OCI-LY3 (cell line): ENCODE data around the gene GSG1L.

ENCODE experiments used
- H2AFZ ChIP-seq: fragments of 200-600, 300-600 bp; shearing (Covaris generic); 2 replicates; pipeline ENCODE4 v1.6.0; 2014; ENCODE audit warnings: antibody characterized with exemption, low read depth, low read length
- H3K27ac ChIP-seq: fragments of 200-600, 300-600 bp; sonication (generic); 2 replicates; pipeline ENCODE4 v1.5.1; 2014; ENCODE audit warnings: mild to moderate bottlenecking, low read length, moderate library complexity, mixed read lengths
- H3K27me3 ChIP-seq: fragments of 200-600, 300-600 bp; sonication (generic); 2 replicates; pipeline ENCODE4 v1.6.1; 2014; ENCODE audit warnings: low read depth, low read length, mixed read lengths
- H3K36me3 ChIP-seq: fragments of 200-600, 300-600 bp; sonication (generic); replicated peaks from 2 replicates; pipeline ENCODE3; 2014; ENCODE audit warnings: low read depth, low read length, mixed read lengths
- H3K4me1 ChIP-seq: fragments of 300-600, 200-600 bp; sonication (generic); 2 replicates; pipeline ENCODE4 v1.6.1; 2014; ENCODE audit warnings: low read length, mixed read lengths
- H3K4me2 ChIP-seq: fragments of 200-600, 300-600 bp; sonication (generic); 2 replicates; pipeline ENCODE4 v1.6.1; 2014; ENCODE audit warnings: low read length, mixed read lengths
- H3K4me3 ChIP-seq: fragments of 300-600, 200-600 bp; sonication (generic); 2 replicates; pipeline ENCODE4 v1.5.1; 2014; ENCODE audit warnings: antibody characterized with exemption, mild to moderate bottlenecking, low read length, moderate library complexity
- H3K79me2 ChIP-seq: fragments of 300-600, 200-600 bp; shearing (Covaris generic); 2 replicates; pipeline ENCODE4 v1.6.1; 2014; ENCODE audit warnings: mild to moderate bottlenecking, low read length, mixed read lengths
- H3K9ac ChIP-seq: fragments of 300-600, 200-600 bp; shearing (Covaris generic); 2 replicates; pipeline ENCODE4 v1.6.0; 2014; ENCODE audit warnings: mild to moderate bottlenecking, low read length, moderate library complexity
- H3K9me3 ChIP-seq: fragments of 200-600, 300-600 bp; shearing (Covaris generic); 2 replicates; pipeline ENCODE4 v1.6.1; 2014; ENCODE audit warnings: low read length, mixed read lengths; ENCODE audit not compliant: insufficient read depth
- H4K20me1 ChIP-seq: fragments of 200-600, 300-600 bp; sonication (generic); 2 replicates; pipeline ENCODE4 v1.6.1; 2016; ENCODE audit warnings: low read length, mixed read lengths; ENCODE audit not compliant: insufficient read depth
- CTCF ChIP-seq: fragments of 200-600, 300-600 bp; sonication (generic); IDR thresholded peaks from 2 replicates; pipeline ENCODE4 v1.5.1; 2014; ENCODE audit warnings: antibody characterized with exemption, low read length, low read depth
- EZH2phosphoT487 ChIP-seq: fragments of 200-600 bp; shearing (Covaris generic); IDR thresholded peaks from 2 replicates; pipeline ENCODE4 v1.6.1; 2018; ENCODE audit warnings: antibody characterized with exemption, mixed run types, low read depth

The GSG1L gene

GRCh38 chr16:28105954-28106353 is 42.4 kb upstream of the GSG1L start:
- no peak overlapping the region for H2AFZ ChIP-seq
- H3K4me3 ChIP-seq, result no peak overlapping the region
- TF ChIP-seq CTCF (no peak), EZH2phosphoT487 (no peak)
- no peaks in the 10 kb centered on the region for H3K27me3 ChIP-seq
- H3K4me2 ChIP-seq, result no peak overlapping the region
- H3K27ac ChIP-seq, result no peak overlapping the region
- H3K9me3 ChIP-seq, result no peaks in the 10 kb centered on the region
- H4K20me1 ChIP-seq, result peaks cover 10% of the 10 kb centered on the region; the same call in 1 of the 2 replicates
- H3K9ac ChIP-seq, result no peak overlapping the region
- peaks cover 23% of the 10 kb centered on the region for H3K79me2 ChIP-seq
- no peaks in the 10 kb centered on the region for H3K4me1 ChIP-seq
- peaks cover 87% of the 10 kb centered on the region for H3K36me3 ChIP-seq

DNA sequence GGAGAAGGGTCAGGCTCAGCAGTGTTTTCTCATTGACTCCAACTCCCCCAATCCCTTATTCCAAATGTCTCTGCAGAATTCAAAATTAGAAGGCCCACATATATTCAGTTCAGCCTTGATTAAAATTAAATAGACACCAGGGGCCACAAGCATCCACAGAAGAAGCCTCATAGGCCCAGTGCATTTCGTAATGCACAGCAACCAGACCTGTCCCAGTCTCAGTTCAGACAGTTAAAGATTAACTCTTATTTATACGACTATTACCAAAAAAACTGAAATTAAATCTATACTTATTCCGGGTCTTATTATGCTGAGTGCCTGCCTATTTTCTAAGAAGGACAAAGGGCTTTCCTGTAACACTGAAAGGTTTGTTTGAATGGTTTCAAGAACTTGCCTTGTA is 41.8 kb upstream of the GSG1L start:
- no peak overlapping the region for H3K4me3 ChIP-seq
- no peaks in the 10 kb centered on the region for H3K9me3 ChIP-seq
- peaks cover 18% of the 10 kb centered on the region for H3K79me2 ChIP-seq
- peaks cover 7% of the 10 kb centered on the region; the same call in 1 of the 2 replicates for H4K20me1 ChIP-seq
- H3K27ac ChIP-seq, result no peak overlapping the region
- no peak overlapping the region for H3K4me2 ChIP-seq
- H3K36me3 ChIP-seq, result peaks cover 88% of the 10 kb centered on the region
- TF ChIP-seq CTCF (no peak), EZH2phosphoT487 (no peak)
- no peak overlapping the region for H3K9ac ChIP-seq
- H3K27me3 ChIP-seq, result no peaks in the 10 kb centered on the region
- H3K4me1 ChIP-seq, result no peaks in the 10 kb centered on the region
- H2AFZ ChIP-seq, result no peak overlapping the region

DNA sequence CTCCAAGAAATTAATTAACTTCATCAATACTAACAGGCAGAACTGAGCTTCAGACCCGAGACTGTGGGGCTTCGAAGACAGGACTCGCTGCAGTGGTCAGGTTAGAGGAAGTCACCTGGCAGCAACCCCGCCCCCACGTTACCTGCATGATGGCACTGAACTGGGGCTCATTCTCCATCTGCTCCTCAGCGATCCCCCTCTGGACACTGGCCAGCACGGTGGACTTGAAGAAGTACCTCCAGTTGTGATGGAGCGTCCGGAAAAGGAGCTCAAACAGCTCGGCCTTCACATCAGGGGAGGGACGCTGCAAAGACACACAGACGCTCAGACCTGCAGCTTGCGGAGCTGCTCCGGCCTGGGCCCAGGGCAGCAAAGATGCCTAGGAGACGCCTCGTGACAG is 40.9 kb upstream of the GSG1L start:
- H3K9me3 ChIP-seq, result no peaks in the 10 kb centered on the region
- no peak overlapping the region for H3K9ac ChIP-seq
- no peak overlapping the region for H3K4me2 ChIP-seq
- peaks cover 10% of the 10 kb centered on the region for H3K79me2 ChIP-seq
- no peak overlapping the region for H2AFZ ChIP-seq
- no peaks in the 10 kb centered on the region for H3K4me1 ChIP-seq
- no peak overlapping the region for H3K4me3 ChIP-seq
- H3K36me3 ChIP-seq, result peaks cover 85% of the 10 kb centered on the region
- peaks cover 7% of the 10 kb centered on the region; the same call in 1 of the 2 replicates for H4K20me1 ChIP-seq
- H3K27me3 ChIP-seq, result no peaks in the 10 kb centered on the region
- no peak for TF ChIP-seq EZH2phosphoT487
- TF ChIP-seq CTCF, result no peak
- no peak overlapping the region for H3K27ac ChIP-seq

DNA sequence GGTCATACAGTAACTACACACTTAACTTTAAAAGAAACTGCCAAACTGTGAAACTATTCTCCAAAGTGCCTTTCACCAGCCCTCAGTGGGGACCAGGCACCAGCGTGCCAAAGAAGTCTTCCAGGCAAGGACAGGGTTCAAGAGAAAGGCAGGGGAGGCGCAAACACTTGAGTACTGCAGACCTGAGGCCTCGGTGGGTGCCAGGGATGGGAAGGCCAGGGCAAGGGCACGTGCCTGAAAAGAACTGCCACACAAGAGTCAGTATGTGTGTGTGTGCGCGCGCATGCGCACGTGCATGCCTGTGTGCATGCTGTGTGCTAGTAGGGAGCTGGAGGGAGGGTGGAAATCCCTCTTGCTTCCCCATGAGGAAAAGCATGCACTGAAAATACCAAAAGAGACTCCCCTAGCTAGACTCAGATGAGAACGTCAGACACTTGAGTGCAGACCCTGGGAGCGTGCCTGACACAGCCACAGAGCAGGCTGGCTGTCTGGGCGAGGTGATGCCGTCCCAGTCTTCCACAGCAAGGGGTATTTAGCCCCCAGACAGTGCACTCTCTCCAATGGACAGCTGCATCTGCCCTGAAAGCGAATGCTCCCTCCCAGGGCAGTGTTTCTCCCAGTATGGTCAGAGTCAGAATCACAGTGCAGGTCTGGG is 40.1 kb upstream of the GSG1L start:
- H3K27me3 ChIP-seq, result no peaks in the 10 kb centered on the region

More for the DNA sequence above, 40.1 kb upstream of the GSG1L start:
- H3K9ac ChIP-seq, result no peak overlapping the region
- H3K4me3 ChIP-seq, result no peak overlapping the region
- H4K20me1 ChIP-seq, result peaks cover 7% of the 10 kb centered on the region; the same call in 1 of the 2 replicates
- H3K4me2 ChIP-seq, result no peak overlapping the region
- H3K79me2 ChIP-seq, result peaks cover 4% of the 10 kb centered on the region; the same call in 1 of the 2 replicates
- no peak overlapping the region for H2AFZ ChIP-seq
- TF ChIP-seq CTCF (no peak), EZH2phosphoT487 (no peak)
- peaks cover 87% of the 10 kb centered on the region for H3K36me3 ChIP-seq
- no peaks in the 10 kb centered on the region for H3K4me1 ChIP-seq
- no peak overlapping the region for H3K27ac ChIP-seq
- H3K9me3 ChIP-seq, result no peaks in the 10 kb centered on the region
